Fibroblast of villous mesenchyme (primary cell): Measurements from ENCODE around the gene WNT7B. TPM values are rescaled to one million over a fixed set of nuclear protein-coding genes. Genes with fewer than 3 reads are reported as not detected.

ENCODE experiments used
- DNase-seq: peaks from one replicate; pipeline ENCODE4 v3.0.0-alpha.2; 2010; ENCODE audit warnings: low read depth
- H3K4me3 ChIP-seq: 2 replicates; pipeline ENCODE4 v1.5.1; 2011; ENCODE audit warnings: low read depth, mild to moderate bottlenecking, low read length
- CTCF ChIP-seq: IDR thresholded peaks from 2 replicates; pipeline ENCODE4 v1.5.1; 2012; ENCODE audit warnings: low read depth, mild to moderate bottlenecking, low read length; ENCODE audit not compliant: insufficient read depth
- total RNA-seq: library from RNA; depleted of rRNA; stranded (reverse); fragments of >200 nt; gene quantifications from 2 replicates; pipeline ENCODE4 v1.2.3, GENCODE V29; 2012

The WNT7B gene
- total RNA-seq, 1 donor, result under 0.01 TPM

- H3K4me3 ChIP-seq, result no peak overlapping the region
- DNase-seq, result peak; percentile 66
- peak; percentile 97 for TF ChIP-seq CTCF
Observed at GRCh38 chr22:45994491-45995404, 17.8 kb upstream of the WNT7B start.

GRCh38 chr22:45993841-45994240 is 16.9 kb upstream of the WNT7B start:
- TF ChIP-seq CTCF, result no peak
- no peak for DNase-seq
- no peak overlapping the region for H3K4me3 ChIP-seq

- H3K4me3 ChIP-seq, result no peak overlapping the region
- no peak for DNase-seq
- no peak for TF ChIP-seq CTCF
Observed at GRCh38 chr22:45993143-45993692, 16.3 kb upstream of the WNT7B start.

GRCh38 chr22:45992737-45993136 is 15.8 kb upstream of the WNT7B start:
- no peak for DNase-seq
- TF ChIP-seq CTCF, result no peak
- H3K4me3 ChIP-seq, result no peak overlapping the region

GRCh38 chr22:45991098-45991497 is 14.1 kb upstream of the WNT7B start:
- no peak for DNase-seq
- no peak overlapping the region for H3K4me3 ChIP-seq
- TF ChIP-seq CTCF, result no peak

- TF ChIP-seq CTCF, result no peak
- no peak overlapping the region for H3K4me3 ChIP-seq
- DNase-seq, result no peak
Observed at GRCh38 chr22:45987136-45987861, 10.3 kb upstream of the WNT7B start.
